Central memory CD4-positive, alpha-beta T cell (primary cell): ENCODE data around the gene ZNF333.
A peak's percentile ranks its signal among the peaks of the same experiment; 100 is the strongest.

ENCODE experiments used
- DNase-seq: peaks from one replicate; pipeline ENCODE4 v3.0.0; 2022
- total RNA-seq, 3 experiments: gene quantifications; one replicate each; lab custom pipeline; 2026; lab: John Stamatoyannopoulos, UW

Gene ZNF333
- total RNA-seq = 18.8 to 40.7 (median 38.0) reads per million in 3 experiments

DNA sequence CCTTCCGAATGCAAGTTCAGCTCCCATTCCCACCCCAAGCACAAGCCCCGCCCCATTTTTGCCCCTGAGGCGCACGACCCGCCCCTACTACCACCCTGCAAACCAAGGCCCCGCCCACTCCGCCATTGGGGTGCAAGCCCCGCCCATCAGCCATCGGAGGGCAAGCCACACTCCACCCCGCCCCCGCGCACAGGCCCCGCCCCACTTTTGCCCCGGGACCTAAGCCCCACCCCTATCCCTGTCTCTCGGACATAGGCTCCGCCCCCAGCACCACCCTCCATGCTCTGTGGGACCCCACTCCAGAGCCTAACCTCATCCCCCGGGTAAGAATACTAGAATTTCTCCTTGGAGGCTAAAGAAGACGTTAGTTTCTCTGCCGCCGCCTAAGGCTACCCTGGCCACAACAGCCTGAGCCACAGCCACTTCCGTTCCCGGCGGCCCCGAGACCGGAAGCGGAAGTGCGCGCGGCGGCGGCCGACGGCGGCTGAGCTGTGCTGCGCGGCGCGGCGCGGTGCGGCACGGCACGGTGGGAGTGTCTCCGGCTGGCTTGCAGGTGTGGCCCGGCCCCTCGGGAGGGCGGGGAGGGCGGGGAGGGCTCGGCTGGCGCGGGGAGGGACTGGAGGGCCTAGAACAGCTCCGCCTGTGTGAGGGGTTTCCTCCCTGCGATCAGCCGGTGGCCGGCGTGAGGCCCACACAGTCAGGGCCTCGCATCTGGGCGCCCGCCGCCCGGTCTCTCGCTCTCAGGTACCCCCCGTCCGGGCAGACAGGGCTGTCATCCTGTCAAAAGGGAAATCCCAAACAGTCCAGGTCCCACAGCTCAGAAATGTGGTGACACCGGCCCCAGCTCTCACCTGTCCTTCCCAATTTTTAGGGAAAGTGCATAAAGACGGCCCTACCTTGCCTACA lies at the start of gene ZNF333:
Gene ZNF333 (plus strand): TSS at position 451 of the 906 bp plus-strand sequence. CDS start 3,444 bp downstream, outside the sequence.
- peak; percentile 94 for DNase-seq

DNA sequence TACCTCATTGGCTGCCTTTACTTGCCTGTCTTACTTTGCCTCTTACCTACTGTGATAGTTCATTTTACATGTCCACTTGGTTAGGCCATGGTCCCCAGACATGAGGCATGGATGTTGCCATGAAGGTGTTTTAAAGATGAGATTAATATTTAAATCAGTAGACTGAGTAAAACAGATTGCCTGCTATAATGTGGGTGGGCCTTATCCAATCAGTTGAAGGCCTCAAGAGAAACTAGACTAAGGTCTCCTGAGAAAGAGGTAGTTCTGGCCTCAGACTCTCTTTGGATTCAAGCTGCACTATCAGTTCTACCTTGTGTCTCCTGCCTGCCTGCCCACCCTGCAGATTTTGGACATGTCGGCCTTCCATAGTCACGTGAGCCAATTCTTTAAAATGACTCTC lies 41.3 kb upstream of the ZNF333 start:
- no peak for DNase-seq

DNA sequence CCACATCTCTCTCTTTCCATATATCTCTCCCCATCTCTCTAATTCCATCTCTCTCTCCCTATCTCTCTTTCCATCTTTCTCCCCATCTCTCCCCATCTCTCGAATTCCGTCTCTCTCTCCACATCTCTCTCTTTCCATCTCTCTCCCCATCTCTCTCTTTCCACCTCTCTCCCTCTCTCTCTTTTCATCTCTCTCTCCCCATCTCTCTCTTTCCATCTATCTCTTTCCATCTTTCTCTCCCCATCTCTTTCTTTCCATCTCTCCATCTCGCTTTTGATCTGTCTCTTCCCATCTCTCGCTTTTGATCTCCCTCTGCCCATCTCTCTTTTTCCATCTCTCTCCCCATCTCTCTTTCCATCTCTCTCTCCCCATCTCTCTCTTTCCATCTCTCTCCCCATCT lies 40.8 kb upstream of the ZNF333 start:
- no peak for DNase-seq

DNA sequence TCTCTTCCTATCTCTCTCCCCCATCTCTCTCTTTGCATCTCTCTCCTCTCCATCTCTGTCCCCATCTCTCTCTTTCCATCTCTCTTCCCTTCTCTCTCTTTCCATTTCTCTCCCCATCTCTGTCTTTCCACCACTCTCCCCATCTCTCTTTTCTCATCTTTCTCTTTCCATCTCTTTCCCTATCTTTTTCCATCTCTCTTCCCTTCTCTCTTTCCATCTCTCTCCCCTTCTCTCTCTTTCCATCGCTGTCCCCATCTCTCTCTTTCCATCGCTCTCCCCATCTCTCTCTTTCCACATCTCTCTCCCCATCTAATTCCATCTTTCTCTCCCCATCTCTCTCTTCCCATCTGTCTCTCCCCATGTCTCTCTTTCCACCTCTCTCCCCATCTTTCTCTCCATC lies 39.7 kb upstream of the ZNF333 start:
- no peak for DNase-seq

DNA sequence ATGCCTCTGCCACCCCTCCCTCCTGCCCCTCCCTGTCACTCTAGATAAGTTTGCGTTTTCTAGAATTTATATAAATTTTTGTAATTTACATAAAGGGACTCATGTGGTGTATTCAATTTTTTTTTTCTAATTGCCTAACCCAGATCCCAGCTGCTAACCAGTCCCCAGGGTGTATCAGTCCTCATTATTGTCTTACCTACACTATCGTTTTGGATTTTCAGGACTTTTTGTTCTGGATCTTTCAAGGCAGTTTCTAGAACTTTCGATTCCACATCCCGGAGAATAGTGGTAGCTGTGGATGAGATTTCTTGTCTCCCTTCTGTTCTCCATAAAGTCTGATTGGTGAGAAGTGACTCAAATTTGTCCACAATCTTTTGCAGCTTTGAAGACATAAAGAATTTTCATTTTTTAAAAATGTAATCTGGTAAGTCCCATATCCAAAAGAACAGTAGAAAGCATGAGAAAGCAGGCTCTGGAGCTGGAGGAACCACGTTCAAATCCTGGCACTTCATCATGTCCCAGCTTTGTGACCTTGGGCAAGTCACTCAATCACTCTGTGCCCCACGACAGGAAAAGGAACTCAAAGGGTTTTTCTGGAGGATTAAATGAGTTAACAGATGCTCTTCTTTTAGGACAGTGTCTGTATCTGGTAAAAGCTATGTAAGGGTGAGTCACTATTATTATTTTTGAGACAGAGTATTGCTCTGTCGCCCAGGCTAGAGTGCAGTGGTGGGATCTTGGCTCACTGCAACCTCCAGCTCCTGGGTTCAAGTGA lies 34.9 kb upstream of the ZNF333 start:
- DNase-seq = no peak

DNA sequence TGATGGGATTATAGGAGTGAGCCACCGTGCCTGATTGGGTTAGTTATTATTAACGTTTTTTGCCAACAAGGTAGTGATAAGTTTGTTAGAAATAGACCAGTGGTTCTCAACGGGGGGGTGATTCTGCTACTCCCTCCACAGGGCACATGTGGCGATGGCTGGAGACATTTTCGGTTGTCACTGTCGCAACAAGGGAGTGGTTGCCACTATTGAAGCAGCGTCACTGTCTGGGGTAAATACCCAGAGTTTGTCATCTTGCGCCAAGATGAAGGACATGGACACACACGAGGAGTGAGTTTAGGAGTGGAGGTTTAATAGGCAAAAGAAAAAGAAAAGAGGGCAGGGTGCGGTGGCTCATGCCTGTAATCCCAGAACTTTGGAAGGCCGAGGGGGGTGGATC lies 34.1 kb upstream of the ZNF333 start:
- DNase-seq = no peak

DNA sequence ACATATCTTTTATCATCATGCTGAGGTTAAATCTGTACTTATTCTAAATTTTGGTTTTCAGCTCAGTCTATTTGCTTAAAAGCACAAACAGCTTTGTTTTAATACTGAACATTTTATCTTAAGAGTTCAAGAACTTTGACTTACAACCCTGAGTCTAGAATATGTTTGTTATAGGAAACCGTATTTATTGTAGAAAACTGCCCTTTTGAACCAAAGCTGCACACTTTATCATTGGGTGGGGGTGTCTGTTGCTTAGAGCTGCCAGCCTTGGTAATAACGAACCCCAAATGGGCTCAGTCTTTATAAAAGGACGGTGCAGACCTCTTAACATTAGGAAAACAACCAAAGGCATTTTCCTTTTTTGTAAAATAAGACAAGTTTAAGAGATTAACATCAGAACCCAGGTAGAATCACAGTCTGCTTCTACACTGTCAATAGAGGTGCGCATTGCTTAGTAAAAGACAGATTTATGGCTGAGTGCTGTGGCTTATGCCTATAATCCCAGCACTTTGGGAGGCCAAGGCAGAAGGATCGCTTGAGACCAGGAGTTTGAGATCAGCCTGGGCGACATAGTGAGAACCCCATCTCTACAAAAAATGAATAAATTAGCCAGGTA lies 29.9 kb upstream of the ZNF333 start:
- DNase-seq = no peak

DNA sequence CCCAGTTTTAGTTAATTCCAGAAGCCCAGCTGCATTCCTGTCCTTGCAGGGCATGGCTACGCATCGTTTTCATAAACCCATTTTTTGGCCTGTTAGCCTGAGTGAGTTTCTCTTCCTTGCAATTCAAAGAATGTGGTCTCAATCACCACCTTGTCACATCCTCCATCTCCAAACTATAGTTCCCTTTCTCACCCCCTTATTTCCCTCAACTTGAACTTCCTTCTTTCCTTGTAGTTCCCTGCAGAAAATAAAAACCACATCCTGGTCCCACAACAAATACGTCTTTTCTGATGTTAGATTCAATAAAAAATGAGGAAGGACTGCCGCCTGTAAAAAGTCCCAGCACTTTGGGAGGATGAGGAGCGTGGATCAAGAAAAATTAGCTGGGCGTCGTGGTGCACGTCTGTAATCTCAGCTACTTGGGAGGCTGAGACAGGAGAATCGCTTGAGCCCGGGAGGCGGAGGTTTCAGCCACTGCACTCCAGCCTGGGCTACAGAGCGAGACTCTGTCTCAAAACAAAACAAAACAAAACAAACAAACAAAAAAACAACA lies 28.4 kb upstream of the ZNF333 start:
- DNase-seq = no peak

DNA sequence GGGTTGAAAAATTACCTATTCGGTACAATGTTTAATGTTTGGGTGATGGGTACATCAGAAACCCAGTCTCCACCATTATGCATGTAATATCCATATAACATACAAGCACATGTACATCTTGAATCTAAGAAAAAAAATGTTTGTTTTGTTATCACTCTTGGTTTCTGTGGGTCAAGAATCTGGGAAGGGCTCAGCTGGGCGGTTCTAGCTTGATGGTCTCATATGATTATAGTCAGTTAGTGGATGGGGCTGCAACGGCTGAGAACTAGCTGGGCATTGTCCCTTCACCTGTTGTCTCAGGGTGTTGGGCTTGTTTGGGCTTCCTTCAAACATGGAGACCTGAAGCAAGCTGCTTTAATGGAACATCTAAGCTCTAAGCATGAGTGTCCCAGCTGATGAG lies 19.9 kb upstream of the ZNF333 start:
- DNase-seq = no peak

DNA sequence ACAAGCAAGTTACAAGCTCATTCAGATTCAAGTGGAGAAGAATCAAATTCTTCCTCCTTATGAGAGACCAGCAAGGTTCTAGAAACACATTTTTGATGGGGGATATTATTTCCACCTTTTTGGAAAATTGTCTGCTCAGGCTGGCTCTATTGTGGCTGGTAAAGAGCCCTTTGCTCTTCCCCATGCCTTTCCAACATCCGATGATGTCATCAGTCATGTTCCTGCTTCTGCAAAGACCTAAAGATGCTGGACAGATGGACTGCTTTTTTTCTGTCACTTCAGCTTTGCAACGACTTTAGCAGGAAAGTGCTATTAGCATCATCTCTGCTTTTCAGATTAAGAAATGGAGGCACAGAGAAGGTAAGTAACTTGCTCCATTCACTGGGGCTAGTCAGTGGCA lies 19.4 kb upstream of the ZNF333 start:
- DNase-seq = no peak

DNA sequence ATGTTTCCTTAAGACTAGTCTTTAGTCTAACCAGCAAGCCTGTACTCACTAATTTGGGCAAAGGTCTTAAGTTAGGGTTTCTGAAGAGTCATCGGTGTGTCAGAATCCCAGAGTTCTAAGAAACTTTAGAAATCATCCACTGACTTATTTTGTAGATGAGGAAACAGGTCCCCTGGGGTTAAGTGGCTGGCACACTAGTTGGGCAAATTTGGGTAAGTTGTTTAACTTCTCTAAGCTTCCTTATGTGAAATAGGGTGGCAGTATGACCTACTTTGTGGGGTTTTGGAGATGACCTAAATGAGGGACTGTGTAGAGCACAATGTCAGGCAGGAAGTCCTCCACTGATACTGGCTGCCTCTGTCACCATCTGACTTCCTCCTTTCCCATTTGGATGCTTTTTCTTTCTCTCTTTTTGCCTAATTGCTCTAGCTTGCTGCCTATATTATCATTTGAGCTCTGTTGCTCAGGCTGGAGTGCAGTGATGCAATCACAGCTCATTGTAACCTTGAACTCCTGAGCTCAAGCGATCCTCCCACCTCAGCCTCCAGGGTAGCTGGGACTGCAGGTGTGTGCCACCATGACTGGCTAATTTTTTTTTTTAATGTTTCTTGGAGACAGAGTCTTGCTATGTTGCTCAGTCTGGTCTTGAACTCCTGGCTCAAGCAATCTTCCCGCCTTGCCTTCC lies 17.5 kb upstream of the ZNF333 start:
- peak; percentile 49 for DNase-seq

DNA sequence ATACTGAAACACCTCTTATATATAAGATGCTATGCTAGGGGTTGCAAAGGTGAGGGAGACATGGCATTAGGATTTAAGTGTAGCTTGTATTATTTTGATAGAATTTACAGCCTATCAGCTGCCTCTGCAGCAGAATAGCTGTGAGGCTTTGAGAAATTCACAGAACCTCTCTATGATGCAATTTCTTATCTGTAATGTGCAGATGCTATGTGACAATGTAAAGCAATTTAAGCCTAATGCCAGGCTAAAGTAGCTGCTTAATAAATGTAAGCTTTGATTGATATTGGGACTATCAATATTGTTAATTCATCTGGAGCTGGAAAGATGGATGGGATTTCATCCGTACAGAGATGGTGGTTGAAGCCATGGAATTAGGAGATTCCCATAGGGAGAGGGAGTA lies 16.8 kb upstream of the ZNF333 start:
- DNase-seq = no peak

DNA sequence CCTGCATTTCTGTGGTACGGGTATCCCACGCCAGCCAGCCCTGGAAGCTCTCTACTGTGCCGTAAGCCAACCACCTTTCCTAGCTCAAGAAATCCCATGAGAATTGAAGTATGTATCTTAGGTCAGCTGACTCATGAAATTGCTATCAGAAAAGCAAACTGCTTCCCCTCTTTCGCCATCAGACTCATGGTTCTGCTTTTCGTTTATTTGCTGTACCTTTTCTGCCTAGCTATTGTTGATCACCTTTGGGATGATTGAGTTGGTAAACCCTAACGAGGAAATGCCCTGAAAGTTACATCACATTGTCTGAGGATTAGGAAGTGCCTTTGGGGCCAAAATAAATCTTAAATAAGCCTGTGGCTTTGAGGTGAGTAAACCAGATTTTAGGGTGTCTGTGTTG lies 15.1 kb upstream of the ZNF333 start, which contains the start of gene ADGRE3:
Gene ADGRE3 (minus strand): TSS at position 81 of the 400 bp plus-strand sequence. CDS start 74 bp downstream, at position 7.
- no peak for DNase-seq

DNA sequence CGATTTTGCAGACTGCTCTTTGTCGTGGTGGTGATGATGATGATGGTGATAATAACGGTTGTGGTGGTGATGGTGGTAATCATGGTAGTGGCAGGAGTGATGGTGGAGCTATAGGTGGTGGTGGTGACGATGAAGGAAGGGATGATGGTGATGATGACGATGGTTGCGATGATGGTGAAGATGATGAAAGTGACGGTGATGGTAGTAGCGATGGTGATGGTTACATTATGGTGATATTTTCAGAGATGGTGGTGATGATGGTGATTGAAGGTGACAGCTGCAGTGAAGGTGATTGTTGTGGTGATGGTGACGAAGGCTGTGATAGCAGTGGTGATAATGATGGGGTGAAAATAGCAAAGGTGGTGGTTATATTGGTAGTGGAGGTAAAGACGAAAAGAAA lies 13.1 kb upstream of the ZNF333 start:
- DNase-seq = no peak

DNA sequence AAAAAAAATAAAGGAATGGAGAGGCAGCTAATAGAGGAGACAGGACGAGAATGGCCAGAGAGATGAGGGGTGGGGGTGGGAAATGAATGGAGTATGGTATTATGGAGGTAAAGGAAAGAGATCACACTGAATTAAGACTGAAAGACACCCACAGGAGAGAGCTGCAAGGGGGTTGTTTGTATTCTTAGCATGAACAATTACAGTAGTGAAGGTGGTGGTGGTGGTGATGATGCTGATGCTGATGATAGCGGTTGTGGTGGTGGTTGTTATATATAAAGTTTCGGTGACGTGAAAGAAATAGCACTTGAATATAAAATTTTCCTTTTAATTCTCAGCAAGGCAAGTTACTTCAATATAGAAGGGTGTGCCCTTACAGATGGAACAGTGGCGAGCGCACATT lies 12.4 kb upstream of the ZNF333 start:
- DNase-seq = no peak

DNA sequence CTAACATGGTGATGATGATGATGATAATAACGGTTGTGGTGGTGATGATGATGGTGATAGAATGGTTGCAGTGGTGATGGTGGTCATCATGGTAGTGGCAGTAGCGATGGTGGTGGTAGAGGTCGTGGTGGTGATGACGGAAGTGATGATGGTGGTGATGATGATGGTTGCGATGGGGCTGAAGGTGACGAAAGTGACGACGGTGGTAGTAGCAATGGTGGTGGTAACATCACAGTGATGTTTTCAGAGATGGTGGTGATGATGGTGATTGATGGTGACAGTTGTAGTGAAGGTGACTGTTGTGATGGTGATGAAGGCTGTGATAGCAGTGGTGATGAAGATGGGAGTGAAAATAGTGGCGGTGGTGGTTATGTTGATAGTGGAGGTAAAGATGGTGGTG lies 11.6 kb upstream of the ZNF333 start:
- no peak for DNase-seq

DNA sequence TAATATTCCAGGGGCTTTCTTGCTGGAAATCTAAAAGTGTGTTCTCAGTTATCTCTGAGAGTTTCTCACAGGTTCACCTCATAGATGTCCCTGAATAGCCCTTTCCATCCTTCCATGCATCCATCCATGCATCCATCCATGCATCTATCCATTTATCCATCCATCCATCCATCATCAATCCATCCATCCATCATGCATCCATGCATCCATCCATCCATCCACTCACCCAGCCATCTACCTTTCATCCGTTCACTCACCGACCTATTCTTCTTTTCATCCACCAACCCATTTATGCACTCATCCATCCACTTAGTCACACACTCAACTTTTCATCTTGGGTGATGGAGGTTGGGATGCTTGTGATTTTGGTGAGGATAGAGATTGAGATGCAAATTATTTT lies 7.8 kb upstream of the ZNF333 start:
- no peak for DNase-seq

DNA sequence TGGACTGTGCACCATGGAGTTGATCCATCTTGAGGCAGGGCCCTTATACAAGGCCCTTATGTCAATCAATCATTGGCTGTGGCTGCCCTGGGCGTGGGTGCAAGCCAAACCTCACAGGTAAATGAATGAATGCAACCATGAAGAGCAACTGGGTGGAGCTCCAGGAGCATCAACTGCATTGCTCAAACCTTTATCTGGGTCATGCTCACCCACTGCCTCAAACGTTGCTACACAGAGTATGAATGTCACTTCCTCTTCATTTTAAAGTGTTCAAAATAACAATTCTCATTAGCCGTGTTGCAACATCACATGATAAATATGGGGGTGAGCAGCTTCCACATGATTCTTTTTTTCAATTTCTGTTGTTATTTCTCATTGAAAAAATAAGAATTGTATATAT lies 6.4 kb upstream of the ZNF333 start:
- DNase-seq = peak; percentile 49

DNA sequence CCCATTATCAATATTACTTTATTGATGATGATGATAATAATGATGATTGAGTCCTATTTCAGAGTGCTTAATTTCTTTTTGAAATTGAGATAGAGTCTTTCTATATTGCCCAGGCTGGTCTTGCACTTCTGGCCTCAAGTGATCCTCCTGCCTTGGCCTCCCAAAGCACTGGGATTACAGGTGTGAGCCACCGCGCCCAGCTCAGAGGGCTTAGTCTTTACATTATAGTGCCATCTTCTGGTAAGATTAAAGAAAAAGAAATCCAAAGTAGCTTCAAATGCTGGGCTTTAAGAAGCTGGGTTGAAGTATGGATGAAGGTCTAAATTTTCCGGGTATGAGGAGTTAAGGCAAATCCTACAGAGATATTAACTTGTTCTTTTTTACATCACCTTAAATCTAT lies 3.4 kb upstream of the ZNF333 start:
- no peak for DNase-seq

DNA sequence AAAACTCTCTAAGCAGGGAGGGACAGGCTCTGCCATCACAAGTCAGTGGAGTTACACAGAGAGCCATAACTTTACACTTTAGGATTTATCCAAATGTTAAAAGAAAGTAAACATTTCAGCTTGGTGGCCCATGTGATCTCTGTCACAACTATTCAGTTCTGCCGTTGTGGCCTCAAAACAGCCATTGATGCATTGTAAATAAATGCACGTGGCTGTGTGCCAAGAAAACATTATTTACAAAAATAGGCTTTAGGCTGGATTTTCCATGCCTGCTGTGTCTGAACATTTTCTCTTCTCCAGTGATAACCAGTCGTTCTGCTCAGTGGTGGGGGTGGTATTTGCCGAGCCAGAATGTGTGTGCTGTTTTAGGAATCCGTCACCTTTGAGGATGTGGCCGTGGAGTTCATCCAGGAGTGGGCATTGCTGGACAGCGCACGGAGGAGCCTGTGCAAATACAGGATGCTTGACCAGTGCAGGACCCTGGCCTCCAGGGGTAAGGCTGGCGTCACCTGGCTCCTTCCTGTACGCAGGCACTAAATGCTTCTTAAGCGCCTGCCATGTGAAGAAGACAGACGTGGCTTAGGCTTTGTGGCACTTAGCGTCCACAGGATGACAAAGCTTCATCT lies 4.9 kb downstream of the ZNF333 start:
- no peak for DNase-seq

DNA sequence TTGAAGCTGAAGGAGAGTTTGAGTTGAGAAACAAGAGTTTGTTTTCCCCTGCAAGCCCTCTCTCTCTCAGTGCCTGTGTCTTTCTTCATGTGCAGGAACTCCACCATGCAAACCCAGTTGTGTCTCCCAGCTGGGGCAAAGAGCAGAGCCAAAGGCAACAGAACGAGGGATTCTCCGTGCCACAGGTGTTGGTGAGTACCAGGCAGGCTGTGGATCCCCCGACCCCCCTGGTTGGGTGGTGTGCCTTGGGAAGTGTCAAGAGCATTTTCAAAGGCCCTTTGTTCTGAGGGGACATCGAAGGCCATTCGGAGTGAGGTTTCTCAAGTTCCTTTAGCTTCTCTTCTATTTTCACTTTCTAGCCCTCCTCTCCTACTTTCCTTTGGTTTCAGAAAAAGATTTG lies 5.6 kb downstream of the ZNF333 start:
- no peak for DNase-seq

DNA sequence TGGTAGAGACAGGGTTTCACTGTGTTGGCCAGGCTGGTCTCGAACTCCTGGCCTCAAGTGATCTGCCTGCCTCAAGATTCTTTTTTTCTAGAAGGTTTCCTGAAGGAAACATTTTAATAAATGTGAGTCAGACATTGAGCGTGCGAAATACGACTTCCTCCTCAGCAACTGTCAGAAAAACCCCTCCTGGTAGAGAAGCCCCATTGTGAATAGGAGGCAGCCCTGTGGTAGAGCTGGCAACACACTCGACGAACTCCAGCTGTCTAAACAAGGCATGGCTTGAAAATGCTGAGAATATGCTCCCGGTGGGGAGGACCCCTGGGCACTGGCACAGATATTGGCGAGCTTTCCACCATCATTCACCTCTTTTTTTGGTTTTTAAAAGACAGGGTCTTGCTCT lies 9.8 kb downstream of the ZNF333 start:
- no peak for DNase-seq
